GM12801 (cell line): ENCODE results near the gene TTLL13.

ENCODE experiments used
- TF ChIP-seq, protein P1 (sequence below): IDR thresholded peaks from one replicate; pipeline ENCODE4 v1.5.1; 2011; ENCODE audit warnings: control low read depth; ENCODE audit not compliant: insufficient read length; ENCODE audit errors: extremely low read depth

TTLL13 gene

DNA sequence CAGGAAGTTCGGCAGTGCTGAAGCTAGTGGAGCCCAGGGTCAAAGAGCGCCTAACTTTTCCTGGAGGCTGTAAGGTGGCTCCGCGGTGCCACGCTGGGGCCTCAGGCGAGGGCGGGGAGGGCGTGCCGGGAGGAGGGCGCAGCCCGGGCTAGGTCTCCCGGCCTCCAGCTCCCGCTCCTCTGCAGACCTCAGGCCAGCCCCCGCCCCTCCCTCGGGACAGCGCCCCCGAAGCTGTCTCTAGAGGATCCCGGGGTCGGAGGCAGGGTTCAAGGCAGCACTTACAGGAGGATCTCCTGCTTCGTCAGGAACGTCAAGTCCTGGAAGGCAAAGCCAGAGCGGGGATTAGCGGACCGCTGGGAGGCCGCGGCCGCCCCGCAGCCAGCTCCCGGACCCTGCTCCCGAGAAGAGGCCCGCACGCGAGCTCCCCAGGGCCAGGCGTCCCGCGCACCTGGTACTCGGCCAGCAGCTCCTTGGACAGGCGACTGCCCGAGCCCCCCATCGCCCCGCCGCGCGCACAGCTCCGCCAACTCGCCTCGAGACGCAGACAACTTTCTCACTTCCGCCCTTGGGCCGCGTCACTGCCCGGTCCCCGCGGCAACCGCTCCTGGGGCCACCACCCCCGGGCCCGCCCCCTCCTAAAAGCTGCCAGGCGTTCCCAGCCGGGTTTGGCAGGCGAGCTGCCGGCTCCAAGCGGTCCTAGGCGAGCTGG, 15.8 kb upstream of the TTLL13 start, which contains the start of gene CIB1:
Gene CIB1, minus strand, starts transcription at position 555 of the 709 bp plus-strand sequence. Its CDS starts 56 bp downstream, at position 499.
- TF ChIP-seq, protein P1, sequence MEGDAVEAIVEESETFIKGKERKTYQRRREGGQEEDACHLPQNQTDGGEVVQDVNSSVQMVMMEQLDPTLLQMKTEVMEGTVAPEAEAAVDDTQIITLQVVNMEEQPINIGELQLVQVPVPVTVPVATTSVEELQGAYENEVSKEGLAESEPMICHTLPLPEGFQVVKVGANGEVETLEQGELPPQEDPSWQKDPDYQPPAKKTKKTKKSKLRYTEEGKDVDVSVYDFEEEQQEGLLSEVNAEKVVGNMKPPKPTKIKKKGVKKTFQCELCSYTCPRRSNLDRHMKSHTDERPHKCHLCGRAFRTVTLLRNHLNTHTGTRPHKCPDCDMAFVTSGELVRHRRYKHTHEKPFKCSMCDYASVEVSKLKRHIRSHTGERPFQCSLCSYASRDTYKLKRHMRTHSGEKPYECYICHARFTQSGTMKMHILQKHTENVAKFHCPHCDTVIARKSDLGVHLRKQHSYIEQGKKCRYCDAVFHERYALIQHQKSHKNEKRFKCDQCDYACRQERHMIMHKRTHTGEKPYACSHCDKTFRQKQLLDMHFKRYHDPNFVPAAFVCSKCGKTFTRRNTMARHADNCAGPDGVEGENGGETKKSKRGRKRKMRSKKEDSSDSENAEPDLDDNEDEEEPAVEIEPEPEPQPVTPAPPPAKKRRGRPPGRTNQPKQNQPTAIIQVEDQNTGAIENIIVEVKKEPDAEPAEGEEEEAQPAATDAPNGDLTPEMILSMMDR, result no peak

DNA sequence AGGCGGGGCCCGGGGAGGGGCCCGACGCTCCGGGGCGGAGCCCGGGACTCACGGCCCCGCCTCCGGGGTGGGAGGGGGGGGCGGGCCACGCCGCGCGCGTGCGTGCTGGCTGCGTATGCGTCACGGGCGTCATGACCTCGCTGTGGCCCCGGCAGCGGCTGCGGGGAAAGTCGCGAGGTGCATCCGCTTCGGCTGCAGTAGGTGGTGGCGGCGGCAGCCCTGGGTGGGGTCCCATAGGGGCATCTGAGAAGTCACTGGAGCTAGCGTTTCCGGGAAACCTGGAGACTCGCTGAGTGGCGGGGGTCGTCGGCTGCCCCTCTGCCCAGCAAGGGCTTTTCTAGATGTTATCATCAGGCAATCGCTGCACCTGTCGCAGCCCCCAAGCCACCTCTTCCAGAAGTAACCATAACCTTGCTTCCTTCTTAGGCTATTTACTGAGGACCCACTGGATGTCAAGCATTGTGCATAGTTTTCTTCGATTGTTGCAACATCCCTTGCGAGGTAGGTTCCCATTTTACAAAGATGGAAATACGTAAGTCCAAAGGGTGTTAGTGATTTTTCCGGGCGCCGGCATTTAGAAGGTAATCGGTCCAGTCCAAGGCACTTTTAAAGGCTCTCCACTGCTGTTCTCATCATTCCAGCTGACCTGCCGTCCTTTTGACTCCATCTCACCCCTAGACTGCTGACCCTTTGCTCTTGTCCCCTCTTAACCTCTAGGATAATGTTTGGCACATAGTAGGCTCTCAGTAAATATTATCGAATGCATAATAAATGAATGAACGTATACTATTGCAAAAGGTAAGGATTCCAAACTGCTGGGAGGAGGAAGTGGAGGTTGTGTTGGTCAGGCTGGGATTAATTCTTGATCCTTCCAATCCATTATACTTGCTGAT, 15.0 kb upstream of the TTLL13 start, which contains the start of gene GDPGP1:
Gene GDPGP1, plus strand, starts transcription at position 114 of the 893 bp plus-strand sequence. CDS start 6,700 bp downstream, outside the sequence.
- TF ChIP-seq, protein P1, result no peak

DNA sequence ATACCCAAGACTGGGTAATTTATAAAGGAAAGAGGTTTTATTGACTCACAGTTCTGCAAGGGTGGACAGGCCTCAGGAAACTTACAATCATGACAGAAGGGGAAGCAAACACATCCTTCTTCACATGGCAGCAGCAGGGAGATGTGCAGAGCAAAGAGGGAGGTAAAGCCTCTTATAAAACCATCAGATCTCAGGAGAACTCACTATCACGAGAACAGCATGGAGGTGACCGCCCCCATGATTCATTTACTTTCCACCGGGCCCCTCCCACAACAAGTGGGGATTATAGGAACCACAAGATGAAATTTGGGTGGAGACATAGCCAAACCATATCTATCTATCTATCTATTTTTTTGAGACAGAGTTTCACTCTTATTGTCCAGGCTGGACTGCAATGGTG, 10.0 kb upstream of the TTLL13 start:
- TF ChIP-seq, protein P1, result no peak

DNA sequence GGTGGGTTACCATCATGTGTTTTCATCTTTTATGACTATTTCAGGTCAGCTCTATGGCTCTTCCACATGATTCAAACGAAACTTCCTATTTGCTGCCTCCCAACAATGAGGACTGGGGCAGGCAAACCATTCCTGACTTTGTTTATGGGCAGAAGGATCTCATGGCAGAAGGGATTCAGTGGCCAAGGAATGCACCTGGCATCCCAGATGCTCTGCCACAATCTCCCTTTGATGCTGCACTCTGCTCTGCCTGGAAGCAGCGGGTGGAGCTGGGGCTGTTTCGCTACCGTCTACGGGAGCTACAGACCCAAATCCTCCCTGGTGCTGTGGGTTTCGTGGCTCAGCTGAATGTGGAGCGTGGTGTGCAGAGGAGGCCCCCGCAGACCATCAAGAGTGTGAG, 8.5 kb upstream of the TTLL13 start:
- TF ChIP-seq, protein P1, result no peak

DNA sequence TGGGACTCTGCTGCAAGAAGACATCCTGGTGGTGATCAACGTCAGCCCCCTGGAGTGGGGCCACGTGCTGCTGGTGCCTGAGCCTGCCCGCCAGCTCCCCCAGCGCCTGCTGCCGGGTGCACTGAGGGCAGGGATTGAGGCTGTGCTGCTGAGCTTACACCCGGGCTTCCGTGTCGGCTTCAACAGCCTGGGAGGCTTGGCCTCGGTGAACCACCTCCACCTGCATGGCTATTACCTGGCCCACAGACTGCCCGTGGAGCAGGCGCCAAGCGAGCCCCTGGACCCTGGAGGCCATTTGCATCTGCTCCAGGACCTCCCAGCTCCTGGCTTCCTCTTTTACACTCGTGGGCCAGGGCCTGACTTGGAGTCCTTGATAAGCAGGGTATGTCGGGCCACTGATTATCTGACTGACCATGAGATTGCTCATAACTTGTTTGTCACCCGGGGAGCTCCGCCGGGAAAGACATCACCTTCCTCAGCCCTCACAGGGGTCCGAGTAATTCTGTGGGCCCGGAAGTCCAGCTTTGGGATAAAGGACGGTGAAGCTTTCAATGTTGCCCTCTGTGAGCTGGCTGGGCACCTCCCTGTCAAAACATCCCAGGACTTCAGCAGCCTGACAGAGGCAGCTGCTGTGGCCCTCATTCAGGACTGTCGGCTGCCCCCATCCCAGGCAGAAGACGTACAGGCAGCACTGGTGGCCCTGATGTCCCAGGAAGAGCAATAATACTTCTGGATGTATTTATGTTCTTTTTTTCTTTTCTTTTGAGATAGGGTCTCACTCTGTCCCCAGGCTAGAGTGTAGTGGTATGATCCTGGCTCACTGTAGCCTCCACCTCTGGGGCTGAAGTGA, 7.8 kb upstream of the TTLL13 start:
- TF ChIP-seq, protein P1, result no peak

DNA sequence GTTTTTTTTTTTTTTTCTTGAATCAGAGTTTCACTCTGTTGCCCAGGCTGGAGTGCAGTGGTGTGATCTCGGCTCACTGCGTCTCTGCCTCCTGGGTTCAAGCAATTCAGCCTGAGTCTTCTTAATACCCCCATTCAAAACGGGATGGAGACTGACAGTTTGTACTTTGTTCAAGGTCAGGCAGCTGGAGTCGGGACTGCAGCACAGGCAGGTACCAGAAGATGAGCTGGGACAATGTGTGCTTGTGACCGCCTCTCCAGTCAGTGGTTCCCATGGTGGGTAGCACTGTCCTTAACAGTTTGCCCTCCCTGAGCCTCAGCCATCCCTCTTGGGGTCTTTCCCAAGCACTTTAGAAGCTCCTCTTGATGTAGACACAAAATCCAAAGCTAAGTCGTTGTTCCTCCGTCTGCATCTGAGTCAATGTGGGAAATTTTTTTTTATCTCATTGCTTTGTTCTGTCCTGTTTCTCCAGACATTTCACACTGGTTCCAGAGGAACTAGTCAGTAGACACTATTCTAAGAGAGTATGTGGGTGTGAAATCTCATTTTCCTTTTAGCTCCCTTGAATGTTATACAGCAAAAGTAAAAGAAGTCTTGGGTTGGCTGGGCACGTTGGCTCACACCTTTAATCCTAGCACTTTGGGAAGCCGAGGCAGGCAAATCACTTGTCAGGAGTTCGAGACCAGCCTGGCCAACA, 5.3 kb upstream of the TTLL13 start:
- TF ChIP-seq, protein P1, result no peak
